Natural killer cell (primary cell): ENCODE measurements around the gene TBC1D2B. TPM values are rescaled to one million over a fixed set of nuclear protein-coding genes. Genes with fewer than 3 reads are reported as not detected.

Experiments
- ATAC-seq, 3 donors: fragments of 150-1000 bp in 2 of 3; fragments of 200-7000 bp in 1 of 3; cut with Tn5 transposase; 1 replicate in 1 of 3; 2 replicates in 2 of 3; pipeline ENCODE4 v1.10.0; 2021; ENCODE audit warnings: mild to moderate bottlenecking in 2 of 3, moderate library complexity in 2 of 3
- DNase-seq, 2 donors: peaks; one replicate each; pipeline versions ENCODE4 v3.0.0 to v3.0.0-alpha.2; 2013 to 2021; ENCODE audit warnings: mixed read lengths in 1 of 2
- H3K27ac ChIP-seq: one replicate; pipeline ENCODE4 v1.5.1; 2013; ENCODE audit warnings: mild to moderate bottlenecking, low read length
- H3K27me3 ChIP-seq: one replicate; pipeline ENCODE4 v1.6.1; 2013; ENCODE audit warnings: low read length; ENCODE audit not compliant: control insufficient read depth, insufficient read depth
- H3K36me3 ChIP-seq: one replicate; pipeline ENCODE4 v1.6.1; 2013; ENCODE audit warnings: low read length; ENCODE audit not compliant: control insufficient read depth, insufficient read depth
- H3K4me1 ChIP-seq: one replicate; pipeline ENCODE4 v1.6.1; 2013; ENCODE audit warnings: low read length; ENCODE audit not compliant: control insufficient read depth, insufficient read depth
- H3K4me3 ChIP-seq: one replicate; pipeline ENCODE4 v1.5.1; 2013; ENCODE audit warnings: low read length
- H3K9me3 ChIP-seq: one replicate; pipeline ENCODE4 v1.6.1; 2013; ENCODE audit warnings: low read length; ENCODE audit not compliant: control insufficient read depth, insufficient read depth
- H3K27ac Mint-ChIP-seq, 2 donors: one replicate each; pipeline ENCODE4 v1.8.0; 2022; ENCODE audit warnings: mild to moderate bottlenecking in 2 of 2, mixed read lengths in 2 of 2, moderate library complexity in 1 of 2
- H3K27me3 Mint-ChIP-seq, 2 donors: one replicate each; pipeline ENCODE4 v1.8.0; 2022; ENCODE audit warnings: low read depth in 2 of 2, mixed read lengths in 2 of 2
- H3K36me3 Mint-ChIP-seq: one replicate; pipeline ENCODE4 v1.8.0; 2022; ENCODE audit warnings: mixed read lengths
- H3K4me1 Mint-ChIP-seq, 2 donors: one replicate each; pipeline ENCODE4 v1.8.0; 2022; ENCODE audit warnings: mixed read lengths in 2 of 2
- H3K4me3 Mint-ChIP-seq: one replicate; pipeline ENCODE4 v1.8.0; 2022; ENCODE audit warnings: mild to moderate bottlenecking, moderate library complexity, mixed read lengths
- H3K9me3 Mint-ChIP-seq, 2 donors: one replicate each; pipeline ENCODE4 v1.8.0; 2022; ENCODE audit warnings: mixed read lengths in 2 of 2
- WGBS: methylation state at CpG from one replicate; pipeline ENCODE4 v1.1.7; 2013; ENCODE audit warnings: missing lambda C conversion rate; ENCODE audit not compliant: insufficient coverage; 5-methylcytosine and 5-hydroxymethylcytosine counted together
- intact Hi-C: fragments of 100-400 bp; cut with micrococcal nuclease; formaldehyde crosslinking; loops from one replicate; pipeline ENCODE4 v1.14.2; 2022
- total RNA-seq, 4 donors: library from RNA; stranded (reverse); fragments of 120-200 nt in 1 of 4; gene quantifications; one replicate each; pipeline versions ENCODE4 v1.2.3 to v1.2.4, GENCODE V29; 2013 to 2022
- TF ChIP-seq, protein P1 (sequence below): fragments of 200-600 bp; IDR thresholded peaks from one replicate; pipeline ENCODE4 v1.8.0; 2022; ENCODE audit warnings: antibody characterized with exemption

TBC1D2B gene
- total RNA-seq, 3 donors from 2014 or later (not counting 1 experiment from before 2014, with no cell fraction given): 54.0 to 83.5 (median 56.7) TPM

DNA sequence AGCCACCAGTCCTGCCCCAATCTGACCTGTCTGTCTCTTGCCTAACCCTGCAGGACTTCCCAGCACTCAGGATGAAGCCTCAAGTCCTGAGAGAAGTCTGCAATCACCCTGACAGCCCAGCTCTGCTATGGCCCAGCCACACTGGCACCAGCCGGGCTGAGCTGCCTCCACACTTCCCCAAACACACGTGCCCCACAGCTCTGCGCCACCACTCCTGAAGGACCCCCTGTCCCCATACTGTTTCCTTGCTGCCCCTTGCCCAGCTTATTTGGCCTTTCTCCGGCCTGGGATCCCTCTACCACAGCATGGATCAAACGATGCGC lies 76.6 kb downstream of the TBC1D2B start:
- WGBS: 96% methylated on average over 6 of the region's 6 CpGs
- H3K27ac Mint-ChIP-seq: peak overlapping the region in 1 of 2 donors; percentile 83
- DNase-seq (no peak), ATAC-seq (no peak)
- no peaks in the 10 kb centered on the region for H3K27me3 ChIP-seq
- H3K9me3 ChIP-seq: no peaks in the 10 kb centered on the region
- H3K4me3 Mint-ChIP-seq: no peak overlapping the region
- H3K4me1 Mint-ChIP-seq: peaks cover 6 to 12% of the 10 kb centered on the region in 2 donors
- H3K36me3 Mint-ChIP-seq: peaks cover 6% of the 10 kb centered on the region
- intact Hi-C loops: loop anchor here (1.0 kb wide), 2 partner anchors 107 to 194 kb away; no protein-coding TSS in a partner anchor
- no peaks in the 10 kb centered on the region for H3K27me3 Mint-ChIP-seq
- peaks cover 60% of the 10 kb centered on the region for H3K36me3 ChIP-seq
- H3K9me3 Mint-ChIP-seq: no peaks in the 10 kb centered on the region
- H3K27ac ChIP-seq: no peak overlapping the region
- TF ChIP-seq, protein P1, sequence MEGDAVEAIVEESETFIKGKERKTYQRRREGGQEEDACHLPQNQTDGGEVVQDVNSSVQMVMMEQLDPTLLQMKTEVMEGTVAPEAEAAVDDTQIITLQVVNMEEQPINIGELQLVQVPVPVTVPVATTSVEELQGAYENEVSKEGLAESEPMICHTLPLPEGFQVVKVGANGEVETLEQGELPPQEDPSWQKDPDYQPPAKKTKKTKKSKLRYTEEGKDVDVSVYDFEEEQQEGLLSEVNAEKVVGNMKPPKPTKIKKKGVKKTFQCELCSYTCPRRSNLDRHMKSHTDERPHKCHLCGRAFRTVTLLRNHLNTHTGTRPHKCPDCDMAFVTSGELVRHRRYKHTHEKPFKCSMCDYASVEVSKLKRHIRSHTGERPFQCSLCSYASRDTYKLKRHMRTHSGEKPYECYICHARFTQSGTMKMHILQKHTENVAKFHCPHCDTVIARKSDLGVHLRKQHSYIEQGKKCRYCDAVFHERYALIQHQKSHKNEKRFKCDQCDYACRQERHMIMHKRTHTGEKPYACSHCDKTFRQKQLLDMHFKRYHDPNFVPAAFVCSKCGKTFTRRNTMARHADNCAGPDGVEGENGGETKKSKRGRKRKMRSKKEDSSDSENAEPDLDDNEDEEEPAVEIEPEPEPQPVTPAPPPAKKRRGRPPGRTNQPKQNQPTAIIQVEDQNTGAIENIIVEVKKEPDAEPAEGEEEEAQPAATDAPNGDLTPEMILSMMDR: no peak
- H3K4me1 ChIP-seq: no peaks in the 10 kb centered on the region
- no peak overlapping the region for H3K4me3 ChIP-seq

DNA sequence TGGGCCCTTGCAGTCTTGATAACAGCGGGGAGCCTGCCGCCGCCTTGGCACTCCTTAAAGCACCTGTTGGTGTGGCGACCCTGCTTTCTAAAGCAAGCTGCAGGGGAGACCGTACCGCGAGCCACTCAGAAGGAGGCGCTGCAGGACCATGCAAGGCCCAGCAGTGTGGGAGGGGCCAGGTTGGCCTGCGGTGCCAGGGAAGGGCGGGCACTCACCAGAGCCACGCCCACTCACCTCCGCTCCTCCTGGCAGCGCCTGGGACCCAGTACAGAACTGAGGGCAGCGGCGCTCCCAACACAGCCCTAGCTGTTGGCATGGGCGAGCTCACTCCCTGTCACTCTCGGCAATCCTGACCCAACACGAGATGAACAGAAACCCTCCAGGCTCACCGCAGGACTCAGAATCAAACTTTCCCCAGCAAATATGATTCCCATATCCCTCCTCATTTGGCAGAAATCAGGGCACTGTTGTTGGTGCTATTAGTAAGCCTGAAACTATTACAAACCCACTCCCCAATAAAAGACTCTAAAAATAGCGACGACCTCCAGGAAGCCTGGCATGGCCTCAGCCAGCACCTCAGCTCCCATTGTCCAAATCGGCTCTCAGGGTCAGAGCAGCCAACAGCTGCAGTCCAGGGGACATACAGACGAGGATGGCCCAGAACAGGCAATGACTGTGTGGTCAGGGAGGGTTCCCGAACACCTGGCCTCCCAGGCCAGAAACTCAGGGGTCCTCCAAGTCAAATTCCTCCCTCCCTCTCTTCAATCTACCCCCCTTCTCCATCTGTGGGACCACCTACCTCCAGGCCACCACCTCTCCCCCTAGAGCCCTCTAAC lies 77.2 kb downstream of the TBC1D2B start:
- Mint-ChIP-seq H3K27me3 (no peaks in the 10 kb centered on the region), H3K9me3 (no peaks in the 10 kb centered on the region), H3K27ac (peak overlapping the region in 1 of 2 donors; percentile 83), H3K4me3 (no peak overlapping the region), H3K4me1 (peaks cover 6 to 12% of the 10 kb centered on the region in 2 donors), H3K36me3 (peaks cover 6% of the 10 kb centered on the region)
- Histone ChIP-seq H3K36me3 (peaks cover 59% of the 10 kb centered on the region), H3K27ac (no peak overlapping the region), H3K27me3 (no peaks in the 10 kb centered on the region), H3K9me3 (no peaks in the 10 kb centered on the region), H3K4me3 (no peak overlapping the region), H3K4me1 (no peaks in the 10 kb centered on the region)
- DNase-seq (peak; percentile 66 to 88), ATAC-seq (peak; percentile 93 to 100 (median 98))
- intact Hi-C loops: loop anchor here (1.0 kb wide), 2 partner anchors 108 to 195 kb away; no protein-coding TSS in a partner anchor
- 73% methylated on average over 24 of the region's 24 CpGs for WGBS
- TF ChIP-seq, protein P1: peak; percentile 42

DNA sequence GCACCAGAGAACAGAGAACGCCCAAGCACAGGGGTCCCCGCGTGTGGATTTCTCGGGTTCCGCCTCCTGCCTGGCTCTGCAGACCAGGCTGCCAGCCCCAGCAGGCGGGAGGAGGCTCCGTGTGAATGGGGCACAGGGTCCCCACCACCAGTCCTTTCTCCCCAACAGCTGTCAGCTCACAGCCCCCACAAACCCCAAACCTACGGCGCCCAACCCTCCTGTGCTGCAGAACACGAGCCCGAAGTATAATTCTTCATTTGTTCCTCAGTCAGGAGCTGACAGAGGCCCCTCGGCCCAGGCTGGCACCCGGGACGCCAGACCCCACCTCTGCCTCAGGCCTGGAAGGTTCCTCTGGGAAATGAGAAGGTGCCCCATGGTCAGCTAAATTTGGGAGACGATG lies 78.0 kb downstream of the TBC1D2B start:
- WGBS: 97% methylated on average over 15 of the region's 15 CpGs
- Mint-ChIP-seq H3K4me1 (peaks cover 6 to 12% of the 10 kb centered on the region in 2 donors), H3K27ac (no peak overlapping the region), H3K9me3 (no peaks in the 10 kb centered on the region), H3K36me3 (peaks cover 6% of the 10 kb centered on the region), H3K4me3 (no peak overlapping the region), H3K27me3 (no peaks in the 10 kb centered on the region)
- Histone ChIP-seq H3K4me3 (no peak overlapping the region), H3K27ac (no peak overlapping the region), H3K27me3 (no peaks in the 10 kb centered on the region), H3K4me1 (no peaks in the 10 kb centered on the region), H3K36me3 (peaks cover 59% of the 10 kb centered on the region), H3K9me3 (no peaks in the 10 kb centered on the region)
- ATAC-seq (no peak), DNase-seq (no peak)
- intact Hi-C loops: no loop called here
- TF ChIP-seq, protein P1: no peak
